GM12874 (cell line): ENCODE measurements around the gene CACNA1C.

Experiments used
- CTCF ChIP-seq: IDR thresholded peaks from 2 replicates; pipeline ENCODE4 v1.5.1; 2011; ENCODE audit warnings: low read depth, mild to moderate bottlenecking, control low read depth, low read length, moderate library complexity; ENCODE audit not compliant: insufficient read depth

The CACNA1C gene

DNA sequence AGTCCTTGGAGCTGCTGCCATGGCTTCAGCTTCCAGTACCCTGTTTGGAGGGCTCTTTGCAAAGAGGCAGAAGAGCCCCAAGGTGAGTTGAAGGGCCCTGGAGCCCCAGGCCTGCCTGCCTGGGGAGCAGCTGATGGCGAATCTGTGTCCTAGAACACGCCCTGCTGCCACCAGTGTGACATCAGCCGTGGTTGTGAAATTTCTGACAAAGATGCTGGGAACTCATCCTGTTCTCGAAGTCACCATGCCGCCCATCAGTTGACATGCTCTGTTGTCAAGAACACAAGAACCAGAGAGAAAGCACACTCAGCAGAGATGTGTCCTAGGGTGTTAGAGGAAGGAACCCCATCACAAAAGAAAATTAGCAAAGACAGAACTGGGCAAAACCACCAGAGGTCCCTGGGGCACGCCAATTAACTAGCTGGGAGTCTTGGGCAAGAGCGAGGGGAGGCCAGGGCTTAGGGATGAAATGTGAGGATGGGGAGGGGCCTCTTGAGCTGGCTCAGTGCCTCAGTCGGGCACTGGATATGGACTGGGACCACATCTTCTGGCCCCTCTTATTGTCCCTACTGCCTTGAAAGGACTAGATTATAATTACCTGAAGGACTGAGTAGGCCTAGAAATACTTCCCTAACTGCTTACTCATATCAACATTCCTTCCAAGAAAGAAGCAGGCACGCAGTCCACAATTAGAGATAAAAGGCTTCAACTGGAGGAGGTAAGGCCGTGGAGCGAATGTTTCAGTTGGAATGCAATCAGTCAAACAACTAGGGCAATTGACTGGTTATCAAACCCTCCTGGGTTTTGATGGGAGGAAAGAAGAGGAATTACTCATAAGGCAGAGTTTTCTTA, 163.1 kb downstream of the CACNA1C start:
- no peak for TF ChIP-seq CTCF

- TF ChIP-seq CTCF, result no peak
Measured at GRCh38 chr12:2218706-2219105, 165.9 kb downstream of the CACNA1C start.

- no peak for TF ChIP-seq CTCF
Measured at GRCh38 chr12:2221030-2221621, 168.3 kb downstream of the CACNA1C start.

DNA sequence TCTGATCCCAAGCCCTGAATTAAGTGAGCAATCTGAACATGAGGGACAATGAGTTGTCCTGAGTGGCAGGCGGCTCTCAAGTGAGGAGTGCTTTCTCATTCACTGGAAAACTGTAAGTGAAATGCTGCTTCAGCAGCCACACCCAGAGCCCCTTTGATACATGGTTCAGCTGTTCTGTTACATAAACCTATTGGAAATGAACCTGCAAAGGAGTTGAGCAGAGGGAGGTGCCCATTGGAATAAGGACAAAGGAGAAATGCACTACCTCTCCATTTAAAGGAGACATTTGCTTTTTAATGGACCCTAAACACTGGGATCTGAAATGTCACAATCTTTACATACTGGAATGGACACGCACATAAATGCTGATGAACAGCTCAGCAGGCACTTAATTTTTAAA, 169.9 kb downstream of the CACNA1C start:
- TF ChIP-seq CTCF, result no peak

GRCh38 chr12:2224961-2225360, 172.2 kb downstream of the CACNA1C start:
- TF ChIP-seq CTCF, result no peak

DNA sequence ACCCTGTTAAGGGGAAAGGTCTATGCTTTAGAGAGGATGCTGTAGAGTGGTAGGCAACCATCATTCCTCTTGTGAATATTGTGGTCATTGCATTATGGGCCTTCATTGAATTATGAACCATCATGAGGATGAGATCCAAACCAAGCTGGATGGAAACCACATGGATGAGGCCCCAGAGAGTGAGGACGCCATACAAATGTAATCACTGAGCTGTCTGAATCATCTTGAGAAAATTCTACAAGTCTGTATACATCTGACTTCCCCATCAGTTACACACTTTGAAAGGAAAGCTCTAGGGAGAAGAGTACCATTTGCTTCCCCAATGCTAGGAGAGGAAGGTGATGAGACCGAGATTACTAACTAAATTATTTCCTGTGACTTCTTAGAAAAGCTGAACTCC, 172.9 kb downstream of the CACNA1C start:
- no peak for TF ChIP-seq CTCF

DNA sequence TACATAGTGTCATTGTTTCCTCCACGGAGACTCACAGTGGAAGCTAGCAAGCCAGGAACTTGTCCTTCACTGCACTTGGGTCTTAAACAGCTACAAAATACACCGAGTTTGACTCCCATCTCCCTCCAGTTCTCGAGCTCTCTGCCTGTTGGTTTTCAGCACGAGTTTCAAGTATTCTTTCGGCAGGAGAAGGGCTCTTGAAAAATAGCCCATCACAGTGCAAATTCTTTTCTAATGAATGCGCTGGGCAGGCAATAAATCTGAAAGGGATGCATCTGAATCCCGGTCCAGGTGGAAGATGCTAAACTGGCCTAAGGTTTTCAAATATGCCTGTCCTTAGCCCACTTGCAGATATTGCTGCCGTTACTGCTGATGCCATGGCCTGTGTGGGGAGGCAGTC, 173.9 kb downstream of the CACNA1C start:
- TF ChIP-seq CTCF, result no peak
